Immature natural killer cell (primary cell): Measurements from ENCODE around the gene AUTS2. TPM values are rescaled to one million over a fixed set of nuclear protein-coding genes. Genes with fewer than 3 reads are reported as not detected.
A peak's percentile ranks its signal among the peaks of the same experiment; 100 is the strongest.

Experiments used
- DNase-seq, 3 donors: peaks; one replicate each; pipeline ENCODE4 v3.0.0; 2022; ENCODE audit warnings: mixed read lengths in 1 of 3
- H3K27ac Mint-ChIP-seq, 6 donors: one replicate each; pipeline ENCODE4 v1.8.0; 2020; ENCODE audit warnings: mixed read lengths in 6 of 6, mild to moderate bottlenecking in 5 of 6, inconsistent platforms in 4 of 6, moderate library complexity in 3 of 6
- H3K27me3 Mint-ChIP-seq, 3 donors: one replicate each; pipeline ENCODE4 v1.8.0; 2020 to 2021; ENCODE audit warnings: low read depth in 3 of 3, mild to moderate bottlenecking in 3 of 3, mixed read lengths in 3 of 3, moderate library complexity in 3 of 3, inconsistent platforms in 1 of 3
- H3K36me3 Mint-ChIP-seq, 3 donors: one replicate each; pipeline ENCODE4 v1.8.0; 2020; ENCODE audit warnings: mixed read lengths in 3 of 3, inconsistent platforms in 2 of 3, mild to moderate bottlenecking in 2 of 3
- H3K4me1 Mint-ChIP-seq, 2 donors: one replicate each; pipeline ENCODE4 v1.8.0; 2020; ENCODE audit warnings: inconsistent platforms in 2 of 2, mild to moderate bottlenecking in 2 of 2, mixed read lengths in 2 of 2, moderate library complexity in 1 of 2
- H3K4me3 Mint-ChIP-seq, 5 donors: one replicate each; pipeline ENCODE4 v1.8.0; 2020; ENCODE audit warnings: mild to moderate bottlenecking in 5 of 5, mixed read lengths in 5 of 5, inconsistent platforms in 3 of 5, moderate library complexity in 3 of 5
- H3K9me3 Mint-ChIP-seq, 6 donors: one replicate each; pipeline ENCODE4 v1.8.0; 2020; ENCODE audit warnings: mild to moderate bottlenecking in 6 of 6, mixed read lengths in 6 of 6, inconsistent platforms in 4 of 6, moderate library complexity in 3 of 6
- polyA plus RNA-seq, 3 donors: library from polyadenylated mRNA; unstranded; fragments of 300-500 nt; fragmentation: Illumina TruSeq; gene quantifications; one replicate each; pipeline ENCODE4 v1.2.3, GENCODE V29; 2021

Gene AUTS2
- polyA plus RNA-seq, 3 donors from 2014 or later: 1.9 to 17.6 (median 8.0) TPM

GRCh38 chr7:69749994-69750393, 151.7 kb downstream of the AUTS2 start:
- DNase-seq: no peak
- peaks cover 0 to 2% (median 1%) of the 10 kb centered on the region in 3 donors for H3K27me3 Mint-ChIP-seq
- H3K4me1 Mint-ChIP-seq: peaks cover 8 to 12% of the 10 kb centered on the region in 2 donors
- H3K36me3 Mint-ChIP-seq: no peaks in the 10 kb centered on the region
- H3K4me3 Mint-ChIP-seq: no peak overlapping the region
- H3K27ac Mint-ChIP-seq: no peak overlapping the region
- H3K9me3 Mint-ChIP-seq: peaks cover 0 to 1% (median 0%) of the 10 kb centered on the region in 6 donors

- Mint-ChIP-seq H3K9me3 (peaks cover 0 to 1% (median 0%) of the 10 kb centered on the region in 6 donors), H3K27ac (no peak overlapping the region), H3K27me3 (peaks cover 0 to 2% (median 1%) of the 10 kb centered on the region in 3 donors), H3K4me3 (no peak overlapping the region), H3K36me3 (no peaks in the 10 kb centered on the region), H3K4me1 (peaks cover 10 to 17% of the 10 kb centered on the region in 2 donors)
- no peak for DNase-seq
Measured at GRCh38 chr7:69751026-69751425, 152.8 kb downstream of the AUTS2 start.

GRCh38 chr7:69753981-69754380, 155.7 kb downstream of the AUTS2 start:
- peaks cover 0 to 1% (median 0%) of the 10 kb centered on the region in 6 donors for H3K9me3 Mint-ChIP-seq
- H3K4me1 Mint-ChIP-seq: peaks cover 10 to 17% of the 10 kb centered on the region in 2 donors
- H3K27me3 Mint-ChIP-seq: peaks cover 0 to 2% (median 0%) of the 10 kb centered on the region in 3 donors
- H3K27ac Mint-ChIP-seq: no peak overlapping the region
- no peak overlapping the region for H3K4me3 Mint-ChIP-seq
- DNase-seq: no peak
- H3K36me3 Mint-ChIP-seq: no peaks in the 10 kb centered on the region

DNA sequence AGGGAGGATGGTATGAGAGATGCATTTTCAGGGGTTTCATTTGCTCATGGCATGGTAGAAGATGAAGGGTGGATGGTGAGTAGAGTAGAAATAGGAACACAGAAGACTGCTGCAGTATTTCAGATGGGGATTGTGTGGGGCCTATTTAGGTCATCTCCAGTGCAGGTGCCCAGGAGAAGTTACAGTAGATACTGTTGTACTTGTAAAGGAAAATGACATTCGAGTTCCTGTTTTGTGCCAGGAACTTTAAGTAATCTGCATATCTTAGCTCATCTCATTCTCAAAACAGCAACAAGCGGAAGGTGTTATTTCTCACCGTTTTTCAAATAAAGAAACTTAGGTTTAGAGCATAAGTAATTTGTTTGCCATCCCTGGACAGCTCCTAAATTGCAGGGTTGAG, 156.2 kb downstream of the AUTS2 start:
- no peak for DNase-seq
- Mint-ChIP-seq H3K36me3 (no peaks in the 10 kb centered on the region), H3K27me3 (peaks cover 0 to 2% (median 0%) of the 10 kb centered on the region in 3 donors), H3K27ac (peak overlapping the region in 1 of 6 donors; percentile 40), H3K4me1 (peaks cover 10 to 17% of the 10 kb centered on the region in 2 donors), H3K9me3 (peaks cover 0 to 1% (median 0%) of the 10 kb centered on the region in 6 donors), H3K4me3 (no peak overlapping the region)

GRCh38 chr7:69756235-69756634, 158.0 kb downstream of the AUTS2 start:
- H3K27me3 Mint-ChIP-seq: peaks cover 0 to 2% (median 0%) of the 10 kb centered on the region in 3 donors
- H3K4me1 Mint-ChIP-seq: peaks cover 10 to 17% of the 10 kb centered on the region in 2 donors
- DNase-seq: no peak
- no peak overlapping the region for H3K4me3 Mint-ChIP-seq
- peaks cover 0 to 1% (median 0%) of the 10 kb centered on the region in 6 donors for H3K9me3 Mint-ChIP-seq
- H3K36me3 Mint-ChIP-seq: no peaks in the 10 kb centered on the region
- H3K27ac Mint-ChIP-seq: no peak overlapping the region

DNA sequence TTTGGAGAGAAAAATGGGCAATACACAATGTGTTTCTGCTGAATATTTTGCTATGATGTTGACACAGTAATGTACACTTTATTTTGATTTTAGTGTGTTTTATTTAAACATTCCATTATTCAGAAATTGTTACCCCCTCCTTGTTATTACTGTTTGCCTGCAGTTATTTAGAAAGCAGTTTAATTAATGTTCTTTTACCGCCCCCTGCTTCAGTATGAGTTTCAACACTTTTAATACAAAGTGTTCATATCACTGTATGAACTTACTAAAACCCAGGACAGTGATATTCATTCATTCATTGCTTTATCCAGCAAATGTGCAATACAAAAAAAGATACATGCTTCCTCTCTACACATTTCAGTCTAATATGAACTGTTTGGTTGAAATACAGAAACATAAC, 159.3 kb downstream of the AUTS2 start:
- Mint-ChIP-seq H3K4me3 (no peak overlapping the region), H3K27ac (no peak overlapping the region), H3K36me3 (no peaks in the 10 kb centered on the region), H3K9me3 (peaks cover 0 to 1% (median 0%) of the 10 kb centered on the region in 6 donors), H3K4me1 (peaks cover 10 to 17% of the 10 kb centered on the region in 2 donors), H3K27me3 (peaks cover 0 to 2% (median 0%) of the 10 kb centered on the region in 3 donors)
- DNase-seq: no peak

GRCh38 chr7:69757981-69758430, 159.7 kb downstream of the AUTS2 start:
- Mint-ChIP-seq H3K27me3 (peaks cover 0 to 2% (median 0%) of the 10 kb centered on the region in 3 donors), H3K9me3 (peaks cover 0 to 1% (median 0%) of the 10 kb centered on the region in 6 donors), H3K4me3 (no peak overlapping the region), H3K4me1 (peaks cover 11 to 20% of the 10 kb centered on the region in 2 donors), H3K36me3 (no peaks in the 10 kb centered on the region), H3K27ac (no peak overlapping the region)
- DNase-seq: no peak

DNA sequence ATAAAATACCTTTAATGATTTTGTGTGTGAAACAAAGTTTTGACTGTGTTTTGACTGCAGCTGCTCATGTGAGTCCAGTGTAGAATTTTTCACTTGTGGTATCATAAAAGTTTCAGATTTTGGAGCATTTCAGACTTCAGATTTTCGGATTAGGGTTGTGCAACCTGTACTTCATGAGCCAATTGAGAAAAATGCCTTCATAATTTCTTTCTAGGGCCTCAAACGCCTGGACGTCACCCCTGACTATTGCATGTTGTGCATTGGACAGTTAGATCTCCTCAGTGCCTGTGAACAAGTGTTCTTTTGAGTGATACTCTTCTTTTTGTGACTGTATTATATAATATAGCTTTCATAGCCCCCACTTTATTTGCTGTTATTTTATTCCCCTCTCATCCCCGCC, 161.1 kb downstream of the AUTS2 start:
- Mint-ChIP-seq H3K9me3 (no peaks in the 10 kb centered on the region), H3K4me1 (peaks cover 12 to 23% of the 10 kb centered on the region in 2 donors), H3K27ac (no peak overlapping the region), H3K4me3 (no peak overlapping the region), H3K27me3 (peaks cover 0 to 2% (median 0%) of the 10 kb centered on the region in 3 donors), H3K36me3 (no peaks in the 10 kb centered on the region)
- DNase-seq: no peak

GRCh38 chr7:69761290-69761922, 163.1 kb downstream of the AUTS2 start:
- H3K4me1 Mint-ChIP-seq: peaks cover 10 to 19% of the 10 kb centered on the region in 2 donors
- H3K27ac Mint-ChIP-seq: peak overlapping the region in 1 of 6 donors; percentile 1
- DNase-seq: no peak
- H3K27me3 Mint-ChIP-seq: peaks cover 0 to 2% (median 0%) of the 10 kb centered on the region in 3 donors
- H3K36me3 Mint-ChIP-seq: no peaks in the 10 kb centered on the region
- H3K9me3 Mint-ChIP-seq: no peaks in the 10 kb centered on the region
- no peak overlapping the region for H3K4me3 Mint-ChIP-seq

DNA sequence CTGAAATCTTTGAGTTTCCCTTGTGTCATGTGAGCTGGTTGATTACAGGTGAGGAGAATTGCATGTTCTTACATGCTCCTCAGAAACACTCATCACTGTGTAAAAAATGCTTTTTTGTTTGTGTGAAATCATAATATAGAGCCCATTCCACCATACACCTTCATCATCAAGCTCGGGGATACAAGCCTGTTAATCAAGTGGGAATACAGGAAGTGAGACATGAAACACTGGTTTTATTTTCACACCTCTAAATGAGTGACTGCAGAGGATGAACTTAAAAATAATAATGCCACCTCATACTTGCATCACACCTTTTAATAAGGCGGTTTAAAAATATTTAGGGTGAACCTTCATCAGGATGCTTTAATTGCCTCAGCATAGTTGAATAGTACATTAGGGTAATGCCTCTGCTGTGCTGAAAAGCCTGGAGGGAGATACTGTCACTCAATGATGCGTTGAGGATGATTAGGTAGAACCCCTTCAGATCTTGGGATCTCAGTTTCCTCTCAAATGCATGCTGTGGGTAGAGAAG, 164.6 kb downstream of the AUTS2 start:
- Mint-ChIP-seq H3K9me3 (no peaks in the 10 kb centered on the region), H3K36me3 (no peaks in the 10 kb centered on the region), H3K4me3 (no peak overlapping the region), H3K4me1 (peaks cover 10 to 19% of the 10 kb centered on the region in 2 donors), H3K27ac (no peak overlapping the region), H3K27me3 (peaks cover 0 to 2% (median 0%) of the 10 kb centered on the region in 3 donors)
- DNase-seq: no peak

- no peaks in the 10 kb centered on the region for H3K27me3 Mint-ChIP-seq
- H3K9me3 Mint-ChIP-seq: no peaks in the 10 kb centered on the region
- H3K36me3 Mint-ChIP-seq: no peaks in the 10 kb centered on the region
- H3K27ac Mint-ChIP-seq: no peak overlapping the region
- DNase-seq: no peak
- H3K4me3 Mint-ChIP-seq: no peak overlapping the region
- H3K4me1 Mint-ChIP-seq: peaks cover 10 to 21% of the 10 kb centered on the region in 2 donors
Measured at GRCh38 chr7:69763513-69763912, 165.2 kb downstream of the AUTS2 start.

- Mint-ChIP-seq H3K4me1 (peaks cover 10 to 27% of the 10 kb centered on the region in 2 donors), H3K27me3 (no peaks in the 10 kb centered on the region), H3K27ac (no peak overlapping the region), H3K9me3 (no peaks in the 10 kb centered on the region), H3K36me3 (no peaks in the 10 kb centered on the region), H3K4me3 (no peak overlapping the region)
- no peak for DNase-seq
Measured at GRCh38 chr7:69764147-69764546, 165.9 kb downstream of the AUTS2 start.

DNA sequence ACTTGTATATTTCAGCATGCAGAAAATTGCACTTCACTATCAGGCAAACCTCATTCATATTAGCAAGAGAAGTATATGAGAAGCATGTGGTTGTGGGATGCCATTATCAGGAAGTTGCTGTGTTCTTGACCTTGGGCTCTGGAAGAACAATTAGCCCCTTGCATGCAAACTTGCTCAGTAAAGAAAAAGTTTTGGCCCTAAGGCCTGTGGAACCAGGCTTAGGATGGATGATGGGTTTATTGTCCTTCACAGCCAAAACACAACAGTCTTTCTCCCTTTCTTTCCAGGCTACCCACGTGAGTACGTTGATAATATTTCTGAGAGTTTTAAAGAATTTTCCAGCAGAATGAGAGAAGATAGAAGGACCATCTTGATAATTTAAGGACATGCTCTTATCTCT, 166.4 kb downstream of the AUTS2 start:
- Mint-ChIP-seq H3K4me3 (no peak overlapping the region), H3K36me3 (no peaks in the 10 kb centered on the region), H3K27ac (no peak overlapping the region), H3K9me3 (no peaks in the 10 kb centered on the region), H3K4me1 (peaks cover 14 to 32% of the 10 kb centered on the region in 2 donors), H3K27me3 (no peaks in the 10 kb centered on the region)
- no peak for DNase-seq

DNA sequence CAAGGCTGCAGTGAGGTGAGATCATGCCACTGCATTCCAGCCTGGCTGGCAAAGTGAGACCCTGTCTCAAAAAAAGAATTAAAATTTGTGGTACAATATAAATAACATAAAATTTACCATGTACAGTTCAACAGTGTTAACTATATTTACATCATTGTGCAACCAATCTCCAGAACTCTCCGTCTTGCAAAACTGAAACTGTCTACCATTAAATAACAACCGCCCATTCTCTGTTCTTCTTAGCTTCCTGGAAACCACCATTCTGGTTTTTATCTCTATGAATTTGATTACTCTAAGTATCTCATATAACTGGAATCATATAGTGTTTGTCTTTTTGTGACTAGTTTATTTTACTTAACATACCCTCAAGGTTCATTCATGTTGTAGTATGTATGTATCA, 167.6 kb downstream of the AUTS2 start:
- Mint-ChIP-seq H3K27ac (no peak overlapping the region), H3K4me1 (peaks cover 16 to 38% of the 10 kb centered on the region in 2 donors), H3K9me3 (no peaks in the 10 kb centered on the region), H3K4me3 (peak overlapping the region in 3 of 5 donors; percentile 1 to 31 (median 1)), H3K27me3 (no peaks in the 10 kb centered on the region), H3K36me3 (no peaks in the 10 kb centered on the region)
- DNase-seq: no peak
